Stimulated activated CD8-positive, alpha-beta memory T cell treated with anti-CD3 and anti-CD28 coated beads, Interleukin-7, amount 100 ng/mL, for 48 hours (primary cell): Measurements from ENCODE around the gene ACSL3.
"Not testable (repeated sequence)": the region's sequence is repeated elsewhere in the genome, so short reads cannot be mapped to it uniquely, and the experiment has no call there.

ENCODE experiments used
- DNase-seq, 2 donors: peaks; one replicate each; pipeline ENCODE4 v3.0.0-alpha.2; 2020; ENCODE audit warnings: low read depth in 1 of 2; ENCODE audit errors: extremely low read depth in 1 of 2

ACSL3 gene

DNA sequence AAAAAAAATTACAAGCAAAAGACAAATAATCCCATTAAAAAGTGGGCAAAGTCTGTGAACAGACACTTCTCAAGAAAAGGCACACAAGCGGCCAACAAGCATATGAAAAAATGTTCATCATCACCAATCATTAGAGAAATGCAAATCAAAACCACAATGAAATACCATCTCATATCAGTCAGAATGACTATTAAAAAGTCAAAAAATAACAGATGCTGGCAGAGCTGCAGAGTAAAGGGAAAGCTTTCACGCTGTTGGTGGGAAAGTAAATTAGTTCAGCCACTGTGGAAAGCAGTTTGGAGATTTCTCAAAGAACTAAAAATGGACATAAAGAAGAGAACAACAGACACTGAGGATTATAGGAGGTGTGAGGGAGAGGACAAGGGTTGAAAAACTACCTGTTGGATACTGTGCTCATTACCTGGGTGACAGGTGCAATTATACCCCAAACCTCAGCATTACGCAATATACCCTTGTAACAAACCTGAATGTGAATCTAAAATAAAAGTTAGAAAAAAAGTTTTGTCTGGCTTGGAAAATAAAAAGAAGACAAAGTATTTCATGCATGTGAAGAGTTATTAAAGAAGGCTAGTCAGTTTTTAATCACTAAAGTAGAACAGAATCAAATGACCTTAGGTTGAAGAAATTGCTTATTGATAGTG is 8.7 kb upstream of the ACSL3 start:
- DNase-seq, result no peak

DNA sequence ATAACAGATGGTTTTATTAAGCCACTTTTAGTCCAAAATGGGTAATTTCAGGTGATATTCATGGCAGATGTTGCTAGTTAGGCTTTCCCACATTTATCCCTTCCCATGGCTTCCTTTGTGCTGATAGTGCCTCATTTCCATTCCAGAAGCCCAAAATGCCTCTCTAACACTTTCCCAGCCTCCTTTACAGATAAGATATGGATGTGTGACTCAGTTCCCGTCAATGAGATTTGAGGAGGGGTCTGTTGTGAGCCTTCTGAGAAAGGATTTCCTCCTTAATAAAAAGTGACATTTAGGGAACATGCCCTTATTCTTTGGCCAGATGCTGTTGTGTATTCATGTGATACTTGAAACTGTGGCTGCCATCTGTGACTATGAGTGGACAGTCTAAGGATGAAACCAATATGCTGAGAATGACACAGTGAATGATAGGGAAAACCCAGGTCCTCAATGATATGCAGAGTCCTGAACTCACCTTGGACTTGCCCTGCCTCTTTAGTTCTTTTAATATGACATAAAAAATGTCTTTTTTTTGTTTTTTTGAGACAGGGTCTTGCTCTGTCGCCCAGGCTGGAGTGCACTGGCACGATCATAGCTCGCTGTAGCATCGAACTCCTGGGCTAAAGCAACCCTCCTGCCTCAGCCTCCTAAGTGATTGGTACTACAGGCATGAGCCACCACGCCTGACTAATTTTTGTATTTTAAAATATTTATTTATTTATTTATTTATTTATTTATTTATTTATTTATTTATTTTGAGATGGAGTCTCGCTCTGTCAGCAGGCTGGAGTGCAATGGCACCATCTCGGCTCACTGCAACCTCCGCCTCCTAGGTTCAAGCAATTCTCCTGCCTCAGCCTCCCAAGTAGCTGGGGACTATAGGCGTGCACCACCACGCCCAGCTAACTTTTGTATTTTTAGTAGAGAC is 5.8 kb upstream of the ACSL3 start:
- no peak for DNase-seq

DNA sequence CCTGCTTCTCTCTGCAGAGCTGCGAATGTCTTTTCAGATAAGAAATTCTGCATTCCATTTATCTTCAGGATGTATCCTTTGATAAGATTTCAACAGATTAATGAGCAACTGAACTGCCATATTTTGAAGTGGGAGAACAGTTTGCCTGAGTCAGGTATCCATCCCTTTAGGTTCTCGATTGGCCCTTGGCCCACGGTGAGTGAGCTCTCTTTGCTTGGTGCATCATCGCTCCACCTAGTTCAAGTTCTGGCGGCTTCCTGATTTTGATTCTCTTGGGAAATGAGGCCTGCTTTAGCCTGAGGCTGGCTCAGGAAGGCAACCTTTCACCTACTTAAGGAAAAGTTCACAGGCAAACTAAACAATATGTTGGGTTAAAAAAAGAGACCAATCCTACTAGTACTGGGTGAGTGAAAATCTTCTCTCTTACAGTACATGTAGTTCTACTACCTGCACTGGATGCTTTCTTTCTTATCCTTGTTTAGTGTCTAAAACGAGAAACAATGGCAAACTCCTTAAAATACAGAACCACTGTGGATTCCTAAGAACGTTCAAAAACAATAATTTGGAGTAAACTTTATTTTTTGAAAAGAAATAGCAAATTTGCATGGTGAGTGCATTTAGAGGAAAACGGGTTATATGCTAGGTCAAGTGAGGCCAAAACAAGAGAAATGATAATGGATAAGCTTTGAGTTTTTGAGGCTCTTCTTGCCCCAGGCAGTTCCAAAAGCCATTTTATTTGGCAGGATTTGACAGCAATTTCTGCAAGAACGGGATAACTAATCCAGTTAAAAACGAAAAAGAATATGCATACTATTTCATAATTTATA is 837 bp upstream of the ACSL3 start:
- no peak for DNase-seq

DNA sequence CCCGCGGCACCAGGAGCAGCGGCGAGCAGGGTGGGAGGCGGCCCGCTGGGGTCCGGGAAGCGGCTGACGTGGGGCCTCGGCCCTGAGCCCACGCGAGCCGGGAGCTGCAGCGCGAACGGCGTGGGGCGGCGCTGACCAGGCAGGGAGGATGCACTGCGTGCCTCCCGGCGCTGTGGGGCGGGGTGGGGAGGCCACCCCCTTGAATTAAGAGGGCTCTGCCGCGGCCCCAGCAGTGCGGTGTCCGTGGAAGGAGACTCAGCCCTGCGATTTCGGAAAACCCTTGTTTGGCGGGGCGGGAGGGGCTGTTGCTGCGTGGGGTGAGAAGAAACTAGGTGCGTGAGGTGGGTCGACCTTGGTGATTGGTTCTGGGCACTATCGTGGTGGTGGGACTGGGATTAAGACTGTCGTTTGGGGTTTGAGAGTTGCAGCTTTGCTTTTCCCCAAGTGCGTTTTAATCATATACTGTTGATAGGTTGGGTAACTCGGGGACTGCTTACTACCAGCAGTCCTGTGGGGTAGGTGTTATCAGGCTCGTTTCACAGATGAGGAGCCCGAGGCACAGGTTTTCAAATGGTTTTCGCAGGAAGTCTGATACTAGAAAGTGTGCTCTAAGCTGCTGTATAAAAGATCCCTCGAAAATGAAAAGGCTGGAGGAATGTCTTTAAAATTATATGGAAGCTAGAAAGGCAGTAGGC is 722 bp downstream of the ACSL3 start:
- peak in 1 of 2 donors; percentile 3 for DNase-seq

DNA sequence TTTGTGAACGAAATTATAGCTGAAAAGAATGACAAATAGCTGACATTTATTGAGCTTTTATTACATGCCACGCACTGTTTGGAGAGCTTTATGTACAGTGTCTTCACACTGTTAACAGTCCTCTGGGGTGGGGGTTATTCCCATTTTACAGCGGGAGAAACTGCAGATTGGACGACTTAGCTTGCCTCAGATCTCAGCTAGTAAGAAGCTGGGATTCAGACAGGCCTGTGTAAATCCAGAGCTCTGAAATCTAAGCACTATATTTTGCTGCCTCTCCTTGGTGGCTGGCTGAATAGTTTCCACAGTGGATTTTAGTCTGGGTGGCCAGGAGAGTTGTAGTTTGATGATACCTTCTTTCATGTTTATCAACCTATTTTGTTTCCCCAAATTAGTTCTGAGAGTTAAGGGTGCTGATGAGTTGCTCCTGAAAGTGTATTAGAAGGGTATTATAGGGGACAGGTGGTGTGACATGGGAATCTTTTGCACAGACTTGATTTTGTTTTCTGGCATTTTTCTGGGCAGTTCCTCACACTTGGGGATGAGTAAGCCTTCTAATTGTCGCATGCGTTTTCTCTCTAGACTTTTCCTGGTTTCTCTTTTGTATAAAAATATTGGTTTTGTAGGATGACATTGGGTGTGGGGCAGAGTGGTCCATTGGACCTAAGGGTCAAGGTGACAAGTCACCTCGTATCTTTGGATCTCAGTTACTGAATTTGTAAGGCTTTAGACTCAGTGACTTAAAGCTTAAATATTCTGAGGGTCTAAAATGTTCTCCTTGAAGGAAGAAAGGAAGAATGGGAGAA is 1.5 kb downstream of the ACSL3 start:
- no peak for DNase-seq

DNA sequence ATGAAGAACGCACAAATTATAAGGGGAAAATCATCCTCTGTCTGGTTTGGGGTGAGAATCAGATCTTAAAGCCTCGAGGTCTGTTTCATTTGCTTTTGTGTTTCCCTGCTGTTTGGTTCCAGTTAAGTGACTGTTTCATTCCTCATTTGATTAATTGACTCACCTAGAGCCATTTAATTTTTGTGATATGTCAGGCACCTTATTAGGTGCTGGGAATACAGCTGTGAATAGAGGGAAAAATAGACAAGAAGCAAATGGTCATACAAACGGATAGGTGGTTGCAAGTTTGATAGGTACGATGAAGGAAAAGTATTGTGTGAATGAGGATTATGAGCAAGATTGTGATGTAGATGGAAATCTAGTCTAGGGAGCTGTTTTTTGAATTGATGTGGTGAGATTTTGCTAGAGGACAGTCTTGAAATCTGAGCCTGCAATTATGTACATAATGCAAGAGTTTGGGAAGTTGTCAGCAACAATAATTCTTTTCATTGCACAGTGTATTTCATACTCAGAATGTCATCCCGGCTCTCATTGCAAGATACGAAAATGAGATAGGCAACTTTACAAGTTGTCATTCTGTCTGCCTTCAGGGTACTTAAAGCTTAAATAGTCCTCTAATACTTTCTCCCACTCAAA is 2.2 kb downstream of the ACSL3 start:
- DNase-seq, result no peak

DNA sequence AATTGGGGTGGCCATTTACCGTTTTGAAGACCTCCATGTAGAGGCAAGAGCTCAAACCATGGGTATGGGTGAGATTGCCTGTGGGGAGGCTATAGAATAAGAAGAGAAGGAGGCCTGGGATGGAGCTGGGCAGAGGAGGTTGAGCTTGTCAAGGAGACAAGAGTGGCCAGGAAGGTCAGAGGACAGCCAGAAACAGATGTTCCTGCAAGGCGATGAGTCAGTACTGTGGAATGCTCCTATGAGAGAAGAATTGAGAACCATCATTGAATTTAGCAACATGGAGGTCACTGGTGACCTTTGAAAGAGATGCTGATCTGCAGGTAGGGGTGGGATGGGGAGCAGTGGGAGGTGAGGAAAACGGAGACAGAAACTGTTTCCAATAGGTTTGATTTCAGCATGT is 3.5 kb downstream of the ACSL3 start:
- no peak for DNase-seq

DNA sequence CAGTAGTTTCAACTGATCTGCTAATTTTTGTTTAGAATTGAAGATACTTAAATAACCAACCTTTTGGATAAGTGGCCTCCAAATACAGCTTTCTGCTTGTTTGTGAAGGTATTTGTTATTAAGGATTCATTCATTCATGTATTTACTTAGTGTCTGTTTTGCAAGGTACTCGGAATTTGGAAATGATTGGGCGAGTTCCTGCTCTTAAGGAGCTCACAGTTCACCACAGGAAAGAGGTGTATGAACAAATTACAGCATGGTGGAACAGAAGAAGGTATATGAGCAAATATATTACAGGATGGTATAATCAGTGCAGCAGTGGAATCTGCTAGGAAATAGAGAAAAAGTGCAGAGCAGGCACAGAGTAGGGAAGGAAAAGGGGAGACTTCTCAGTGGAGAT is 4.5 kb downstream of the ACSL3 start:
- DNase-seq, result no peak

DNA sequence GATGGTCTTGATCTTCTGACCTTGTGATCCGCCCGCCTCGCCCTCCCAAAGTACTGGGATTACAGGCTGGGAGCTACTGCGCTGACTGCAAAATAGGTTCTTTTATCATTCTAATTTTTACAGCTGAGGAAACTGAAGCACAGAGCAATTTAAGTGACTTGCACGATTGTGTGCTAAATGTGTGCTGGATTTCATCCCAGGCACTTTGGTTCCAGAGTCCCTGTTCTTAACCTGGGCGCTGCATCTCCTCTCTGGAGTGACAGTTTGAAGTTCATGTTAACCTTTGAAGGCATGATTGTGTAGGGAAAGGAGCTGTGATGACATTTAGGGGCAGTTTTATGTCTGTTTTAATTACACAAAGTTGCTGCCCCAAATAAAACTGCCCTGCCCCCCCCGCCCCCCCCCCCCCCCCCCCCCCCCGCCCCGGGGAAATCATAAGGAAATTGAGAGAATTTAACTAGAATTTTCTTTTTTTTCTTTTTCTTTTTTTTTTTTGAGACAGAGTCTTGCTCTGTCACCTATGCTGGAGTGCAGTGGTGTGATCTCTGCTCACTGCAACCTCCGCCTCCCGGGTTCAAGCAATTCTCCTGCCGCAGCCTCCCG is 5.6 kb downstream of the ACSL3 start:
- DNase-seq, result no peak

DNA sequence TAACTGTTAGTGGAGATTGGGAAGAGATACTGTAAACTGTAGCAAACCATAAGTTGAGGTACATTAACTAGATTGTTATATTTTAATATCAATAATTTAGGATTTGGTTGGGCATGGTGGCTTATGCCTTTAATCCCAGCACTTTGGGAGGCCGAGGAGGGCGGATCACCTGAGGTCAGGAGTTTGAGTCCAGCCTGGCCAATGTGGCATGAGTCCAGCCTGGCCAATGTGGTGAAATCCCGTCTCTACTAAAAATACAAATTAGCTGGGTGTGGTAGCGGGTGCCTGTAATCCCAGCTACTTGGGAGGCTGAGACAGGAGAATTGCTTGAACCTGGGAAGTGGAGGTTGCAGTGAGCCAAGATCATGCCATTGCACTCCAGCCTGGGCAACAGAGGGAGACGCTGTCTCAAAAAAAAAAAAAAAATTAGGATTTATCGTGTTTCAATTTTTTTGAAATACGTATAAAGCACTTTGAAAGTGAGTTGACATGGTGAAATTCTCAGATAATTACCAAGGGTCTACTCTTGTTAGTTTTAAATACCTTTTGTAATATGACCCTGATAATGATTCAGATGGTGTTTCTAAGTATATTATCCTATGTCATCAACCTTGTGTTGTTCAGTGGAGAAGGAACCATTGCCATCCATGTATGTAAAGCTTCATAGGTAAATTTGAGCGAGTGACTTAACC is 7.9 kb downstream of the ACSL3 start:
- not testable (repeated sequence) for DNase-seq

DNA sequence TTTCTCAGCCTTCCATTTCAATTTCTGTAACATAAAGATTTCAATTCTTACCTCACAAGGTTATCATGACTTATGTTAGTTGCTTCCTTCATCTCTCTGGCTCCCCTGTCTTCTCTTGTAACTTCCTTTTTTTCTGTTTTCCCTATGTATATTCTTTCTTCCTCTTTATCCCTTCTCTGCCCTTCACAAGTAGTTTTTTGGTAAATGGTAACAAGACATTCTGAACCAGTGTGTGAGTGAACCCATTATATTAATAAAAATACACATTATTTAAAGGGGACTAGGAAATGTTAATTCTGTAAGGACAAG is 8.4 kb downstream of the ACSL3 start:
- DNase-seq, result no peak

DNA sequence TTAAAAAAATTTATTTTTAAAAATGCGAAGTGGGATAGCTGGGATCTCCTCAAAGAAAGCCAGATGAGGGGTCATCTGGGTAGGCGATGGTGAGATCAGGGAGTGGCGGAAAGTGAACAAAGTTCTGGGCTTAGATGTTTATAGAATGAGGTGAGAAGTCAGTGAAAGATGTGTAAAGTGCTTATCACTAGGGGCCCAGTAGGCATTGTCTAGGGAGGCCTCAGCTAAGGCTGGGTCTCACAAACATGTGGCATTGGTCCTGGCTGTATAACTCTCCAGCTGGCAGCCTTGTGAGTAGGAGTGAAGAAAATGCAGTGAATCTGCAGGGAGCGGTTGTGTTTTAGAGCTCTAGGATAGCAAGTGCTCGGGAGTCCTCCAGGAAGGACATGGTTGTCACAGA is 10.5 kb downstream of the ACSL3 start:
- no peak for DNase-seq

DNA sequence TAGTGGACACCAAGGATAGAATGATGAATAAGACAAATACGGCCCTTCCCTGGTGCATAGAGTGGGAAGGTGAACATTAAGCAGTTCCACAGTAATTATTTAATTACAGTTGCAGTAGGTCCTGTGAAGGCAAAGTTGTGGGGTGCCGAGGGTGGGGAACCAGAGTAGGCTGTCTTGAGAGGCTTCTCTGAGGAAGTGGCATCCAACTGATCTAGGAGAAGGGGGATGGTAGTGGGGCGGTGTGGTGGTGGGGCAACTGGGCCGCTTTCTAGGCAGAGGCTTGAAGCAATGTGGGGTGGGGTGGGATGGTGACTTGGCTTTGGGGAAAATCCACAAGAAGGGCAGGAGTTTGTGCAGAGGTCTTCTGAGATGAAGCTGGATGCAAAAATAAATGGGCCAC is 11.7 kb downstream of the ACSL3 start:
- DNase-seq, result no peak

DNA sequence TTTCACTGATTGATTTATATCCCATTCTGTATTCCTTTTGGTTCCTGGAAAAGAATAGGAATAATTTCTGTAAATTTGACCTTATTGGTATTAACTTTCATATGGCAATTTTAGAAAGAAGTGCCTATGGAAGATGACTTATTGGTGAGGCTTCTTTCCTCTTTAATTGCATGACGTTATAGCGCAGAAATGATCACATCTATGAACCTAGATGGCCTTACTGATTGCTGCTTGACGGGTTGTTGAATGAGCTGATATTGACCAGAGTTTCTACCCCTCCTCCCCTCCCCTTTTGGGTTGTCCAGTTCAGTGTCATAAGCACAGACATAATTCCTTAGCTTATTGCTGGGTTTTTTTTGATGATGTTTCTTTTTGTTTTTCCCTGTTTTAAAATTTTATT is 14.6 kb downstream of the ACSL3 start:
- DNase-seq, result no peak

DNA sequence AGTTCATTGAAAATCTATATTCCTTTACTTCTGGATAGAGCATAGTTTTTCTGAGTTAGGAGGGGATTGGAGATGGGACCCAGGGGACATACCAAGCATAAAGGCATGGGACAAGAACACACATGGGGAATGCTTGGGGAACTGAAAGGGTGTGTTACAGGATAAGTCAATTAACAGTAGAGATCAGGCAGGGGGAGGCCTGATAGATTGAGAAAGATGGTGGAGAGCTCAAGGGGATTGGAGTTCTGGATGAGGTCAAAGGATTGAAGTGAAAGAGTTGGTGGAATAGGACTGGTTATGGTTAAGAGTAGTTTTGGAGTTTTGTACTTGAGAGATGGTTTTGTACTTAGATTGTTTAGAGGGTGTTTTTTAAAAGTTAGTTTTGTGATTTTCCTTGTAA is 16.1 kb downstream of the ACSL3 start:
- DNase-seq, result no peak

DNA sequence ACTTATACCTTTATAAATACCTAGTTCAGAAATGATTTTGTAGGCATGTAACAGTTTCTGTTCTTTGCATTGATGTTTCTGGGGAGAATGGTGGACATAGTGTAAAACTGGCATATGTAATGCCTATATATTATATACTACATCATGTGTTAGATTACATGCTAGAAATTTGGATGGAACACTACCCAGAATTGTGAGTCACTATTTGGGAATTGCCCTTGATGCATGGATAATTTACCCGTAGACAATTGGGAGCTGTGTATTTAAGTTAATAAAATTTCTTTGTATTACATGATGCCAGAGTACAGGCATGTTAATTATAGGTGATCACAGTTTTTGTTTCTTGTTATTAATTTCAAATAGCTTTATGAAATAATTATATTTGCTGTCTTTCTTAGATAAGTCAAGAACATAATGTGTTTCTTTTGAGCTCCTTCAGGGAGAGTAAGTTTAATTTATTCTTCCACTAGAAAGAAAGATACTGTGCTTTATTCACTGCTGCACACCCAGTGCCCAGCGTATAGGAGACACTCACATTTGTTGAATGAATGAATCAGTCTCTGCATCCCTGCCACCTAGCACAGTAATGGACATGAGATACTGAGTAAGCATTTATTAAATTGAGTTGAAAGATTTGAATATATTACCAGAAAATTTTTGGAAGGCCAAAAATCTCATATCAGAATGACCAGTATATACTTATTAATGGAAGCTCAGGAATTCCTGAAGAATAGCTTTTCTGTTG is 16.9 kb downstream of the ACSL3 start:
- no peak for DNase-seq

DNA sequence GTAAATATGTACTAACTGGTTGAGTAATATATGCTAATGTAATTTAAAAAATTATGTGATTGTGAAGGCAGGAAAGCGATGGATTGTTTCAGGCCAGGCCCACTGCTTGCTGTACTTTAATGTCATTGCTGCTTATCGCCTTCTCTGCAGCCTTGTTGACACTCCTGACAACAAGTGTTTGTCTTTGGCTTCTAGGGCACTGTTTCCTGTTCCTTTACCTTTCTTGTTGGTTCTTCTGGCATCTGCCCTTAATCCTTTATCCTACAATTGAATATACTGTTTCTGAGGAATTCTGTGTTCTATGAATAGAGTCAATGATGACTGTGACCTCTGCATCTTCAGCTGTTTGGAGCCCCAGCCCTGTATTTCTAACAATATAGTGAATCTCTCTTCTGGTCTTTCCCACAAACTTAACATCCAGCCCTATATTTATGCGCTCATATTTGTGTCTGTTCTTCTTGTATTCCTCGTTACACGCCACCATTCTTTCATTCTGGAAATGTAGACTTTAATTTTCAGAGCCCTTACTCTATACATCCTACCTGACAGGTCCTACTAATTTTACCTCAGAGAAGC is 17.6 kb downstream of the ACSL3 start:
- DNase-seq, result no peak
